ENCODE data around the gene GSTM3. TPM values are rescaled to one million over a fixed set of nuclear protein-coding genes. Genes with fewer than 3 reads are reported as not detected.

Gene GSTM3
- total and polyA plus RNA-seq, 2 donors: 67.5 to 116 TPM

GRCh38 chr1:109782514-109782913 lies 41.7 kb upstream of the GSTM3 start:
- Histone ChIP-seq H3K27ac (ENCODE audit: low read depth) (peak overlapping the region; percentile 74), H3K4me3 (ENCODE audit: low read depth, low read length) (no peak overlapping the region), H3K36me3 (ENCODE audit: insufficient read depth) (no peaks in the 10 kb centered on the region), H3K4me1 (ENCODE audit: insufficient read depth) (peaks cover 7% of the 10 kb centered on the region)
- DNase-seq (ENCODE audit: extremely low spot score): no peak
- WGBS: 29% methylated on average over 1 of the region's 1 CpG

DNA sequence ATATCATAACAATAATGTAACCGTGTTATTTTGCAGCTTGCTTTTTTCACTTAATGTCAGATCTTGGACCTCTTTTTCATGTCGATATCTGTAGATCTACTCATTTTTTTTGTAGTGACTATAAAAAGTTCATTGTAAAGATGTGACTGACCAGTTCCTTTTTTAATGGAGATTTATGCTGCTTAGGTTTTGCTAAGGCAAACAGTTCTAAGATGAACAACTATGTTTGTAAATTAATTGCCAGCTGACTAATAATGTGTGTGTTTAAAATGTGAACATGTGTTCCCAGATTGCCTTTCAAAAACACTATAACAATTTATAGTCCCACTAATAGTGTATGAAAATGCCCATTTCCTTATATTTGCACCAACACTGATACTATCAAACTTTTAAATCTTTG lies 41.0 kb upstream of the GSTM3 start:
- Histone ChIP-seq H3K36me3 (ENCODE audit: insufficient read depth) (no peaks in the 10 kb centered on the region), H3K4me3 (ENCODE audit: low read depth, low read length) (no peak overlapping the region), H3K27ac (ENCODE audit: low read depth) (no peak overlapping the region), H3K4me1 (ENCODE audit: insufficient read depth) (peaks cover 7% of the 10 kb centered on the region)
- no peak for DNase-seq (ENCODE audit: extremely low spot score)
- 51% methylated on average over 2 of the region's 2 CpGs for WGBS

DNA sequence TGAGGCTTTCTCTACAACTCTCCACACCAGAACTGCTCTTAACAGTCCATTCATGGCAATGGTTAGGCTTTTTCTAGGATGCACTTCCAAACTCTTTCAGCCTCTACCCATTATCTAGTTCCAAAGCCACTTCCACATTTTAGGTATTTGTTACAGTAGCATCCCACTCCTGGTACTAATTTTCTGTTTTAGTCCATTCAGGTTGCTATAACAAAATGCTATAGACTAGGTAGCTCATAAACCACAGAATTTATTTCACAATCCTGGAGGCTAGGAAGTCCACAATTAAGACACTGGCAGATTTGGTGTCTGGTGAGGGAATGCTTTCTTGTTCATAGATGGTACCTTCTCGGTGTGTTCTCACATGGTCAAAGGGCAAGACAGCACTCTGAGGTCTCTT lies 40.1 kb upstream of the GSTM3 start:
- Histone ChIP-seq H3K4me1 (ENCODE audit: insufficient read depth) (peaks cover 7% of the 10 kb centered on the region), H3K36me3 (ENCODE audit: insufficient read depth) (no peaks in the 10 kb centered on the region), H3K27ac (ENCODE audit: low read depth) (no peak overlapping the region), H3K4me3 (ENCODE audit: low read depth, low read length) (no peak overlapping the region)
- 100% methylated on average over 1 of the region's 1 CpG for WGBS
- DNase-seq (ENCODE audit: extremely low spot score): no peak

DNA sequence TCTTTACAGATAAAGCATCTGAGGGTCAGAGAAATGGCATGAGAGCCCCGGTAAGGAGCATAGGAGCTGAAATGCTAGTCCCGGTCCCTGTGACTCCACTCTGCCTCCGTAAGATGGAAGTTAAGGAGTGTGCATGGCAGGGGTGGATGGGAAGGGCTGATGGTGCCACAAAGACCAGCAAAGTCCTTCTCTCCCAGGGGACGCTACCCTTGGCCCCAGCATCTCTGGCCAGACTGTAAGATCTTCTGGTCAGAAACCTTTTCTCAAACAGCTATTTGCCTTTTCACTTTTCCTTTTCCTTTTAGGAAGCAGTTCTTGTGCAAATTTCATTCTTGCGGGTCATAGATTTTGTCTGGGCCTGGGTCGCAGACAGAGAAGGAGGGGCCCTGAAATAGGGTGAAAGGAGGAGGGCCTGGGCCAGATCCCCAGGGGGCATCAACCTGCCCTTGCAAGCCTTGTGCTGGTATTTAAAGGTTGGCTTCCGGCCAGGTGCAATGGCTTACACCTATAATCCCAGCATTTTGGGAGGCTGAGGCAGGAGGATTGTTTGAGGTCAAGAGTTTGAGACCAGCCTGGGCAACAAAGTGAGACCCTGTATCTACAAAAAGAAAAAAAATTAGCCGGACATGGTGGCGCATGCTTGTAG lies 37.3 kb upstream of the GSTM3 start:
- no peak for DNase-seq (ENCODE audit: extremely low spot score)
- WGBS: 92% methylated on average over 9 of the region's 9 CpGs
- peaks cover 6% of the 10 kb centered on the region for H3K4me1 ChIP-seq (ENCODE audit: insufficient read depth)
- no peak overlapping the region for H3K27ac ChIP-seq (ENCODE audit: low read depth)
- H3K4me3 ChIP-seq (ENCODE audit: low read depth, low read length): no peak overlapping the region
- H3K36me3 ChIP-seq (ENCODE audit: insufficient read depth): no peaks in the 10 kb centered on the region

GRCh38 chr1:109777436-109777835 lies 36.6 kb upstream of the GSTM3 start:
- WGBS: 77% methylated on average over 7 of the region's 7 CpGs
- H3K27ac ChIP-seq (ENCODE audit: low read depth): no peak overlapping the region
- no peaks in the 10 kb centered on the region for H3K4me1 ChIP-seq (ENCODE audit: insufficient read depth)
- H3K36me3 ChIP-seq (ENCODE audit: insufficient read depth): no peaks in the 10 kb centered on the region
- no peak overlapping the region for H3K4me3 ChIP-seq (ENCODE audit: low read depth, low read length)
- DNase-seq (ENCODE audit: extremely low spot score): no peak

GRCh38 chr1:109776911-109777310 lies 36.1 kb upstream of the GSTM3 start:
- 27% methylated on average over 4 of the region's 4 CpGs for WGBS
- H3K27ac ChIP-seq (ENCODE audit: low read depth): no peak overlapping the region
- H3K4me1 ChIP-seq (ENCODE audit: insufficient read depth): no peaks in the 10 kb centered on the region
- DNase-seq (ENCODE audit: extremely low spot score): peak; percentile 64
- H3K36me3 ChIP-seq (ENCODE audit: insufficient read depth): no peaks in the 10 kb centered on the region
- H3K4me3 ChIP-seq (ENCODE audit: low read depth, low read length): no peak overlapping the region

DNA sequence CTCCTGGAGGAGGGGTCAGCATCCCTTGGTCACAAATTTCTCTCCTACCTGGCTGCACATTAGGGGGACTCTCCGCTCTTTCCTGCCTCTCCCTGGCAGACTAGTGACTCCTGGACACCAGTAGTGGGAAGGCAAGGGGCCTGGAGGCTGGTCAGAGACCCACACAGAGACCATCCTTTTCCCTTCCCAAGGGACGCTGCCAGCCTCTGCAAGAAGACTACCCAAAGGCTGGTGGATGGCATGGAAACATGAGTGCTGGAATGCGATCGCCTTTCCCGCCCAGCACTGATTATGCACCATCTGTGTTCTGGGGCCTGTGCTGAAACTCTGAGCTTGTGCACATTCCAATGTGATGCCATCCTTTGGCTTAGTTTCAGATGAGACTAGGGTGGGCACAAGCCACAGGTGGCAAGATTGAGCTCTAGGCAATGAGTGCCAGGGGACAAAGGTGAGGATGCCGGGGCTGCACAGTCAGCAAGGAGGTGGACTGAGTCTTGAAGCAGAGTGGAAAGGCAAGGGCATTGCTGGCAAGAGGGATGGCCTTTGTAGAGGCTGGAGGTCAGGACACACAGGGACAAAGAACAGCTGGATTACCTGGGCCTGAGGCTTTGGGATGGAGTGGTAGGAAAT lies 35.5 kb upstream of the GSTM3 start:
- DNase-seq (ENCODE audit: extremely low spot score): no peak
- no peaks in the 10 kb centered on the region for H3K36me3 ChIP-seq (ENCODE audit: insufficient read depth)
- H3K4me3 ChIP-seq (ENCODE audit: low read depth, low read length): no peak overlapping the region
- 90% methylated on average over 6 of the region's 6 CpGs for WGBS
- no peaks in the 10 kb centered on the region for H3K4me1 ChIP-seq (ENCODE audit: insufficient read depth)
- no peak overlapping the region for H3K27ac ChIP-seq (ENCODE audit: low read depth)

DNA sequence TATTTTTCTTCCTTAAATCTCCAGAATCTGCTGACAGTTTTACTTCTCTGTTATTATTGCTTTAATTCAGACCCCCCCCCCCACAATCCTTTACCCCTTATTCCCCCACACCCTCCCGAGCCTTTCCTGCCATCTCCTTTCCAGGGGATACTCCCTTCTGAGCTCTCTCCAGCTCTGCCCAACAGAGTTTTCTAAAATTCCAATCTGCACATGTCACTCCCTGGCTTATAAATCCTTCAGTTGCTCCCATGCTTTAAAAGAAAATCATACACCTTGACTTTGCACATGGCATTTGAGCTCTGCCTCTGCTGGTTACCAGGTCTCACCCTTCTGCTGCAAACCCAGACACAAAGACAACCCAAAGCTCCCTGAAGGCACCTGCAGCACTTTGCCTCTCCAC lies 34.6 kb upstream of the GSTM3 start:
- Histone ChIP-seq H3K36me3 (ENCODE audit: insufficient read depth) (no peaks in the 10 kb centered on the region), H3K4me1 (ENCODE audit: insufficient read depth) (no peaks in the 10 kb centered on the region), H3K27ac (ENCODE audit: low read depth) (no peak overlapping the region), H3K4me3 (ENCODE audit: low read depth, low read length) (no peak overlapping the region)
- WGBS: 38% methylated on average over 1 of the region's 1 CpG
- no peak for DNase-seq (ENCODE audit: extremely low spot score)

- H3K27ac ChIP-seq (ENCODE audit: low read depth): no peak overlapping the region
- H3K4me3 ChIP-seq (ENCODE audit: low read depth, low read length): no peak overlapping the region
- DNase-seq (ENCODE audit: extremely low spot score): no peak
- no peaks in the 10 kb centered on the region for H3K36me3 ChIP-seq (ENCODE audit: insufficient read depth)
- H3K4me1 ChIP-seq (ENCODE audit: insufficient read depth): no peaks in the 10 kb centered on the region
- 59% methylated on average over 6 of the region's 6 CpGs for WGBS
Observed at GRCh38 chr1:109773900-109774485, 33.2 kb upstream of the GSTM3 start.

GRCh38 chr1:109773203-109773899 lies 32.5 kb upstream of the GSTM3 start:
- WGBS: 43% methylated on average over 17 of the region's 17 CpGs
- H3K36me3 ChIP-seq (ENCODE audit: insufficient read depth): no peaks in the 10 kb centered on the region
- no peak overlapping the region for H3K4me3 ChIP-seq (ENCODE audit: low read depth, low read length)
- DNase-seq (ENCODE audit: extremely low spot score): peak; percentile 78
- no peak overlapping the region for H3K27ac ChIP-seq (ENCODE audit: low read depth)
- H3K4me1 ChIP-seq (ENCODE audit: insufficient read depth): no peaks in the 10 kb centered on the region

GRCh38 chr1:109772658-109773202 lies 31.9 kb upstream of the GSTM3 start:
- Histone ChIP-seq H3K4me1 (ENCODE audit: insufficient read depth) (no peaks in the 10 kb centered on the region), H3K27ac (ENCODE audit: low read depth) (no peak overlapping the region), H3K4me3 (ENCODE audit: low read depth, low read length) (no peak overlapping the region), H3K36me3 (ENCODE audit: insufficient read depth) (no peaks in the 10 kb centered on the region)
- no peak for DNase-seq (ENCODE audit: extremely low spot score)
- 90% methylated on average over 6 of the region's 6 CpGs for WGBS

GRCh38 chr1:109771712-109772657 lies 31.1 kb upstream of the GSTM3 start:
- Histone ChIP-seq H3K4me3 (ENCODE audit: low read depth, low read length) (no peak overlapping the region), H3K27ac (ENCODE audit: low read depth) (no peak overlapping the region), H3K36me3 (ENCODE audit: insufficient read depth) (no peaks in the 10 kb centered on the region), H3K4me1 (ENCODE audit: insufficient read depth) (no peaks in the 10 kb centered on the region)
- WGBS: 77% methylated on average over 10 of the region's 10 CpGs
- no peak for DNase-seq (ENCODE audit: extremely low spot score)
